MM.1S (cell line): ENCODE data around the gene FAP.

Experiments used
- EZH2 ChIP-seq: fragments of 300-600 bp; sonication (generic); optimal IDR thresholded peaks from 2 replicates; pipeline ENCODE3; 2017; ENCODE audit warnings: low read depth, mild to moderate bottlenecking, antibody characterized with exemption, low read length, mixed read lengths
- EZH2phosphoT487 ChIP-seq: fragments of 300-600 bp; sonication (generic); IDR thresholded peaks from 2 replicates; pipeline ENCODE4 v1.6.1; 2018; ENCODE audit warnings: antibody characterized with exemption, low read length
- TF ChIP-seq, protein P1 (sequence below): fragments of 300-600 bp; sonication (generic); IDR thresholded peaks from 2 replicates; pipeline ENCODE4 v1.5.1; 2016; ENCODE audit warnings: antibody characterized with exemption, low read length, mixed read lengths

DNA sequence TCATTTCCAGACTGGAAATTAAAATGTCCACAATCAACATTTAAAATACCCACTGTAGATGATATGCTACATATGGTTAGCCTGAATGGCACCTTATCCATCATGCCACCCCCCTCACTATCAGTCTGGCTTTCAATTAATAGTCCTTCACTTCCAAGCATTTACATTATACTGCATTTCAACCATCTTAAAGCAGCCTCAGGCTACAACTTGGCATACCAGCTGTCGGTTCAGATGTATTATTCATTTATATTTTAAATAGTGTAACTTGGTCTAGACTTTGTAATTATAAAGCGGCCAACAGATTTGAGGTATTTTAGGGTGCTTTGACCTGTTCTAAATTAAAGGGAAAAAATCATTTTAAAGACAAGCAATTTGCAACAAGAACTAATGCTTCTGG lies 93.8 kb downstream of the FAP start:
- TF ChIP-seq, protein P1, sequence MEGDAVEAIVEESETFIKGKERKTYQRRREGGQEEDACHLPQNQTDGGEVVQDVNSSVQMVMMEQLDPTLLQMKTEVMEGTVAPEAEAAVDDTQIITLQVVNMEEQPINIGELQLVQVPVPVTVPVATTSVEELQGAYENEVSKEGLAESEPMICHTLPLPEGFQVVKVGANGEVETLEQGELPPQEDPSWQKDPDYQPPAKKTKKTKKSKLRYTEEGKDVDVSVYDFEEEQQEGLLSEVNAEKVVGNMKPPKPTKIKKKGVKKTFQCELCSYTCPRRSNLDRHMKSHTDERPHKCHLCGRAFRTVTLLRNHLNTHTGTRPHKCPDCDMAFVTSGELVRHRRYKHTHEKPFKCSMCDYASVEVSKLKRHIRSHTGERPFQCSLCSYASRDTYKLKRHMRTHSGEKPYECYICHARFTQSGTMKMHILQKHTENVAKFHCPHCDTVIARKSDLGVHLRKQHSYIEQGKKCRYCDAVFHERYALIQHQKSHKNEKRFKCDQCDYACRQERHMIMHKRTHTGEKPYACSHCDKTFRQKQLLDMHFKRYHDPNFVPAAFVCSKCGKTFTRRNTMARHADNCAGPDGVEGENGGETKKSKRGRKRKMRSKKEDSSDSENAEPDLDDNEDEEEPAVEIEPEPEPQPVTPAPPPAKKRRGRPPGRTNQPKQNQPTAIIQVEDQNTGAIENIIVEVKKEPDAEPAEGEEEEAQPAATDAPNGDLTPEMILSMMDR: no peak
- TF ChIP-seq EZH2 (no peak), EZH2phosphoT487 (no peak)
